Upper lobe of left lung (tissue), 6 donors: ENCODE measurements around the gene GNG13. TPM values are rescaled to one million over a fixed set of nuclear protein-coding genes. Genes with fewer than 3 reads are reported as not detected.

Experiments used
- ATAC-seq, 2 donors: fragments of 200-7000 bp; cut with Tn5 transposase; one replicate each; pipeline ENCODE4 v1.9.1; 2022; ENCODE audit warnings: mild to moderate bottlenecking in 2 of 2, moderate library complexity in 2 of 2; ENCODE audit not compliant: low FRiP score in 2 of 2
- DNase-seq, 2 donors: peaks; one replicate each; pipeline ENCODE4 v3.0.0-alpha.2; 2019 to 2020
- H3K27ac ChIP-seq, 4 donors: fragments of 200-600 bp; sonication (generic); one replicate each; pipeline ENCODE4 v1.5.1; 2016 to 2019
- H3K27me3 ChIP-seq, 4 donors: fragments of 200-600 bp; sonication (generic); one replicate each; pipeline ENCODE4 v1.5.1; 2017 to 2019
- H3K36me3 ChIP-seq, 4 donors: fragments of 200-600 bp; sonication (generic); one replicate each; pipeline ENCODE4 v1.5.1; 2016 to 2019
- H3K4me1 ChIP-seq, 4 donors: fragments of 200-600 bp; sonication (generic); one replicate each; pipeline ENCODE4 v1.5.1; 2018 to 2019
- H3K4me3 ChIP-seq, 4 donors: fragments of 200-600 bp; sonication (generic); one replicate each; pipeline ENCODE4 v1.5.1; 2017 to 2019; ENCODE audit warnings: mild to moderate bottlenecking in 2 of 4, moderate library complexity in 1 of 4
- H3K9me3 ChIP-seq, 4 donors: fragments of 200-600 bp; sonication (generic); one replicate each; pipeline ENCODE4 v1.5.1; 2018 to 2019
- EP300 ChIP-seq, 4 donors: sonication (generic); formaldehyde crosslinking; IDR thresholded peaks; one replicate each; pipeline ENCODE4 v1.5.1; 2017; ENCODE audit warnings: antibody characterized with exemption in 4 of 4, control low read depth in 2 of 4
- POLR2A ChIP-seq, 4 donors: fragments of 450-650 bp; IDR thresholded peaks; one replicate each; pipeline ENCODE4 v1.5.1; 2016 to 2017; ENCODE audit warnings: antibody characterized with exemption in 4 of 4, mild to moderate bottlenecking in 2 of 4
- POLR2AphosphoS5 ChIP-seq, 2 donors: sonication (generic); formaldehyde crosslinking; IDR thresholded peaks; one replicate each; pipeline ENCODE4 v1.5.1; 2017; ENCODE audit warnings: antibody characterized with exemption in 2 of 2
- WGBS, 2 donors: methylation state at CpG; one replicate each; pipeline ENCODE4 v1.1.5; 2017 to 2018; 5-methylcytosine and 5-hydroxymethylcytosine counted together
- total RNA-seq, 6 donors: library from RNA; depleted of rRNA in 4 of 6; stranded (reverse); fragments of >200 nt in 4 of 6; gene quantifications; one replicate each; pipeline versions ENCODE4 v1.1.0 to v1.2.1, GENCODE V29; 2016 to 2021
- TF ChIP-seq, protein P1 (sequence below), 6 experiments: fragments of 450-650 bp in 4 of 6; fragments of 200-600 bp in 2 of 6; sonication (generic) in 2 of 6; IDR thresholded peaks; one replicate each; pipeline ENCODE4 v1.5.1; 2016 to 2019; ENCODE audit warnings: antibody characterized with exemption in 6 of 6
- donor health status: DM: no; HTN: no; CAD: no; lungs with moderate emphysema.
- donor health status: DM: no; HTN: yes; CAD: no; lungs with severe emphysema.

The GNG13 gene
- total RNA-seq, 6 donors from 2014 or later, result not detected

DNA sequence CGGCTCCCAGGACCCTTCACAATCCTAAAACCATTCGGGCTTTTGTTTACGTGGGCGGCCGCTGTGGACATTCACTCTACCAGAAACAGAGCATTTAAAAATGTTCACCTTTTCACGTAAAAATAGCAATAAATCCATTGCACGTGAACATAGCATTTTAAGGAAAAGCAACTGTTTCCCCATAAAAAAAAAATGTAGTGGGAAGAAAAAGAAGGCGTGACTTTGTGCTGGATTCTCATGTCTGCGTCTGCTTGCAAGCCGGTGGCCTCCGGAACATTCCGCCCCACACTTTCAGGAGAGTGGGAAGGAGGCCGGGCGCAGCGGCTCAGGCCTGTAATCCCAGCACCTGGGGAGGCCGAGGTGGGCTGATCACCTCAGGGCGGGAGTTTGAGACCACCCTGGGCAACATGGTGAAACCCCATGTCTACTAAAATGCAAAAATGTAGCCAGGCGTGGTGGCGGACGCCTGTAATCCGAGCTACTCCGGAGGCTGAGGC is 13.4 kb upstream of the GNG13 start:
- Histone ChIP-seq H3K9me3 (peaks cover 0 to 3% (median 0%) of the 10 kb centered on the region in 4 donors), H3K4me3 (no peak overlapping the region), H3K27ac (no peak overlapping the region), H3K4me1 (peaks cover 0 to 17% (median 5%) of the 10 kb centered on the region in 4 donors), H3K36me3 (no peaks in the 10 kb centered on the region), H3K27me3 (peaks cover 0 to 27% (median 7%) of the 10 kb centered on the region in 4 donors)
- DNase-seq (no peak), ATAC-seq (no peak)
- WGBS, 2 donors, result 60 to 64% methylated on average over 22 of the region's 22 CpGs
- no peak for TF ChIP-seq POLR2A (IDR thresholded peaks at IDR 0.05)
- no peak for TF ChIP-seq EP300 (IDR thresholded peaks at IDR 0.05)
- TF ChIP-seq, protein P1, sequence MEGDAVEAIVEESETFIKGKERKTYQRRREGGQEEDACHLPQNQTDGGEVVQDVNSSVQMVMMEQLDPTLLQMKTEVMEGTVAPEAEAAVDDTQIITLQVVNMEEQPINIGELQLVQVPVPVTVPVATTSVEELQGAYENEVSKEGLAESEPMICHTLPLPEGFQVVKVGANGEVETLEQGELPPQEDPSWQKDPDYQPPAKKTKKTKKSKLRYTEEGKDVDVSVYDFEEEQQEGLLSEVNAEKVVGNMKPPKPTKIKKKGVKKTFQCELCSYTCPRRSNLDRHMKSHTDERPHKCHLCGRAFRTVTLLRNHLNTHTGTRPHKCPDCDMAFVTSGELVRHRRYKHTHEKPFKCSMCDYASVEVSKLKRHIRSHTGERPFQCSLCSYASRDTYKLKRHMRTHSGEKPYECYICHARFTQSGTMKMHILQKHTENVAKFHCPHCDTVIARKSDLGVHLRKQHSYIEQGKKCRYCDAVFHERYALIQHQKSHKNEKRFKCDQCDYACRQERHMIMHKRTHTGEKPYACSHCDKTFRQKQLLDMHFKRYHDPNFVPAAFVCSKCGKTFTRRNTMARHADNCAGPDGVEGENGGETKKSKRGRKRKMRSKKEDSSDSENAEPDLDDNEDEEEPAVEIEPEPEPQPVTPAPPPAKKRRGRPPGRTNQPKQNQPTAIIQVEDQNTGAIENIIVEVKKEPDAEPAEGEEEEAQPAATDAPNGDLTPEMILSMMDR (IDR thresholded peaks at IDR 0.05), result no peak
- no peak for TF ChIP-seq POLR2AphosphoS5 (IDR thresholded peaks at IDR 0.05)

DNA sequence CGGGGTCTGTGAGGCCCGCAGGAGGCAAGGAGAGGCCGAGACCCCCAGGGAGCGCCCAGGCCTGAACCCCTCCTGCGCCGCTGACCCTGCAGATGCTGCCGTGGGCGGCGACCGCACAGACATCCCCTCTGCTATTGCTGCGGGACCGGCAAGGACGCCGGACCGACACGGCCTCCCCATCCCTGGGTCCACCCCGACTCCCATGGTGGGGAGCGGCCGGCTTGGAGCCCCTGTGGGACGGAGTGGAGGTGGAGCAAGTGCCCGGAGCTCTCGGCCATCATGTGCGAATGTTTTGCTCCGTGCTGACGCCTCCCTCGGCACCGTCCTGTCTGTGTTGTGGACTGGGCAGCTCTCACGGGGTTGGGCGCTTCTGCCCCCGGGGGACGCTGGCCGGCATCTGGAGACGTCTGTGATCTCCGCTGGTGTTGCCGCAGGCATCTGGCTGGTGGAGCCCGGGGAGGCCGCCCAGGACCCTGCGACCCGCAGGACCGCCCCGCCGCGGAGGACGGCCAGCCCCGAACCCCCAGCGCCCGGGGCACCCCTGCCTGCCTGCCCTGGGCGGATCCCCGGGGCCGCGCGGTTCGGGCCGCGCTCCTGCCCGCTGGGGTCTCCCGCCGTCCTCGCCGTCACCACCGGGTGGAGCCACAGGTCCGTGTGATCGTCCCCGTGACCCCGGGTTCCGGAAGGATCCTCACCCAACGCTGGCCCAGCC is 12.8 kb upstream of the GNG13 start:
- Histone ChIP-seq H3K4me1 (peaks cover under 1 to 22% (median 7%) of the 10 kb centered on the region in 4 donors), H3K27ac (no peak overlapping the region), H3K4me3 (peak overlapping the region in 2 of 4 donors; percentile 3 to 17), H3K9me3 (peaks cover 0 to 3% (median 0%) of the 10 kb centered on the region in 4 donors), H3K27me3 (peaks cover 0 to 27% (median 7%) of the 10 kb centered on the region in 4 donors), H3K36me3 (no peaks in the 10 kb centered on the region)
- TF ChIP-seq, protein P1 (IDR thresholded peaks at IDR 0.05), result peak; percentile 47 to 73 (median 64)
- TF ChIP-seq POLR2AphosphoS5 (IDR thresholded peaks at IDR 0.05) (no peak), EP300 (IDR thresholded peaks at IDR 0.05) (no peak), POLR2A (IDR thresholded peaks at IDR 0.05) (no peak)
- ATAC-seq (peak in 1 of 2 donors; percentile 76), DNase-seq (peak in 1 of 2 donors; percentile 89)
- 16 to 19% methylated on average over 5 to 42 of the region's 67 CpGs for WGBS, 2 donors

DNA sequence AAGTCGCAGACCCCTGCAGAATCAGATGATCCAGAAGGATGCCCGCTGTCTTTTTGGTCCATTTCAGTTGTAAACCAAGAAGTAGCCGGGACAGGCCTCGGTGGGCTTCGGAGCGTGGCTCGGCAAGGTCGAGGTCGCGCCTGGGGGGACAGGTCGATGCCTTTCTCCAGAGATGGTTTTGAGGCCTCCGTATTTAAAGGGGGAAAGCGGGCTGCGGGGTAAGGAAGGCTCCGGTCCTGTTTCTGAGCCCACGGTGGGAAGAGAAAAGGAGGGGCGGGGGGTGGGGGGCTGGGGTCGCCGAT is 7.5 kb upstream of the GNG13 start:
- 10 to 63% methylated on average over 19 of the region's 19 CpGs for WGBS, 2 donors
- peak overlapping the region; percentile 44 to 92 (median 86) for H3K4me3 ChIP-seq
- TF ChIP-seq POLR2A (IDR thresholded peaks at IDR 0.05) (no peak), EP300 (IDR thresholded peaks at IDR 0.05) (no peak), POLR2AphosphoS5 (IDR thresholded peaks at IDR 0.05) (no peak)
- TF ChIP-seq, protein P1 (IDR thresholded peaks at IDR 0.05), result no peak
- H3K36me3 ChIP-seq, result no peaks in the 10 kb centered on the region
- peaks cover 0 to 3% (median 0%) of the 10 kb centered on the region in 4 donors for H3K9me3 ChIP-seq
- peak overlapping the region in 3 of 4 donors; percentile 94 to 97 (median 96) for H3K27ac ChIP-seq
- peaks cover 6 to 27% (median 8%) of the 10 kb centered on the region in 4 donors for H3K4me1 ChIP-seq
- peaks cover 0 to 2% (median 0%) of the 10 kb centered on the region in 4 donors for H3K27me3 ChIP-seq
- ATAC-seq, result no peak
- no peak for DNase-seq

- WGBS, 2 donors, result 0 to 46% methylated on average over 32 to 60 of the region's 80 CpGs
- TF ChIP-seq POLR2A (IDR thresholded peaks at IDR 0.05) (peak in 2 of 4 donors; percentile 83 to 86), POLR2AphosphoS5 (IDR thresholded peaks at IDR 0.05) (peak; percentile 87 to 92), EP300 (IDR thresholded peaks at IDR 0.05) (no peak)
- TF ChIP-seq, protein P1 (IDR thresholded peaks at IDR 0.05), result peak in 2 of 6 experiments; percentile 17 to 20
- H3K9me3 ChIP-seq, result peaks cover 0 to 3% (median 0%) of the 10 kb centered on the region in 4 donors
- no peaks in the 10 kb centered on the region for H3K36me3 ChIP-seq
- no peaks in the 10 kb centered on the region for H3K27me3 ChIP-seq
- peaks cover 6 to 26% (median 8%) of the 10 kb centered on the region in 4 donors for H3K4me1 ChIP-seq
- DNase-seq (peak; percentile 96 to 98), ATAC-seq (peak; percentile 94 to 97)
- H3K4me3 ChIP-seq, result peak overlapping the region; percentile 81 to 92 (median 88)
- H3K27ac ChIP-seq, result peak overlapping the region; percentile 92 to 97 (median 95)
Measured at GRCh38 chr16:807347-808084, 7.0 kb upstream of the GNG13 start.
